Breast epithelium (tissue), 3 donors: ENCODE results near the gene ECE1.

ENCODE experiments used
- CTCF ChIP-seq, 3 donors: fragments of 450-650 bp; IDR thresholded peaks; one replicate each; pipeline ENCODE4 v1.5.1; 2016 to 2017; ENCODE audit warnings: antibody characterized with exemption in 3 of 3, mild to moderate bottlenecking in 3 of 3, moderate library complexity in 3 of 3
- POLR2A ChIP-seq: fragments of 450-650 bp; IDR thresholded peaks from one replicate; pipeline ENCODE4 v1.6.1; 2016; ENCODE audit warnings: antibody characterized with exemption, mild to moderate bottlenecking, moderate library complexity

GRCh38 chr1:21307210-21307609 is 16.9 kb upstream of the ECE1 start:
- TF ChIP-seq POLR2A = no peak
- TF ChIP-seq CTCF (IDR thresholded peaks at IDR 0.05) = no peak
